GM19328 (cell line): ENCODE results near the gene MARCHF9.

Experiments
- ATAC-seq: cut with Tn5 transposase; IDR thresholded peaks from one replicate; pipeline ENCODE4 v1.9.1; 2021; ENCODE audit warnings: mild to moderate bottlenecking, moderate library complexity; ENCODE audit not compliant: unreplicated experiment

The MARCHF9 gene

DNA sequence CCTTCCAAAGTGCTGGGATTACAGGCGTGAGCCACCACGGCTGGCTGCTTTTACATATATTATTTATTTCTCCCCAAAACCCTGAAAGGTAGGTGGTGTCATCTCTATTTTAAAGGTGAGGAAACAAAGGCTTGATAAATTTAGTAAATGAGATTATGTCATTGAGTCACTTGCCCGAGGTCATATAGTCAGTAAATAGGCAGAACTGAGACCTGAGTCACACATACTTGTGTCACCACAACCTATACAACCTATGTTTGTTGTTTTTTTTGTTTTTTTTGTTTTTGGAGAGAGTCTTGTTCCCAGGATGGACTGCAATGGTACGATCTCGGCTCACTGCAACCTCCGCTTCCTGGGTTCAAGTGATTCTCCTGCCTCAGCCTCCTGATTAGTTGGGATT, 40.5 kb downstream of the MARCHF9 start:
- ATAC-seq: no peak

GRCh38 chr12:57796996-57797395, 42.1 kb downstream of the MARCHF9 start:
- ATAC-seq: no peak

GRCh38 chr12:57797933-57798332, 43.0 kb downstream of the MARCHF9 start:
- ATAC-seq: no peak

GRCh38 chr12:57800965-57801364, 46.1 kb downstream of the MARCHF9 start:
- no peak for ATAC-seq

DNA sequence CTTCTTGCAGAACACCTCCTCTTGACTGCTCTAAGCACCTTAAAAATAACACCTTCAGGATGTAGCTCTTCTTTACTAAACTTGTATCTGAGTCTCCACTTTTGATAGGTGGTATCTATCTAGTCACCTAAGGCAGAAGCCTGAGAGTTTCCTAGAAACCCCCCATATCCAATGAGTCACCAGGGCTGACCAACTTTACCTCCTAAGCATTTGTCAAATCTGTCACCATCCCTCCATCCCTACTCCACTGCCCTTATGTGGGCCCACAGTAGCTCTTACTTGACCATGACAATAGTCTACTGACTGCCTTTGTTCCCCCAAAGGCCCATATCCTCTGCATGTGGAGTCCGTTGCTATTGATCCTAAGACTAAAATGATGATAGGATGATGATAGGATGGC, 47.7 kb downstream of the MARCHF9 start:
- ATAC-seq: no peak

GRCh38 chr12:57803319-57803893, 48.5 kb downstream of the MARCHF9 start:
- ATAC-seq: no peak

- ATAC-seq: no peak
Measured at GRCh38 chr12:57806677-57807076, 51.8 kb downstream of the MARCHF9 start.

- ATAC-seq: no peak
Measured at GRCh38 chr12:57807285-57807684, 52.4 kb downstream of the MARCHF9 start.

DNA sequence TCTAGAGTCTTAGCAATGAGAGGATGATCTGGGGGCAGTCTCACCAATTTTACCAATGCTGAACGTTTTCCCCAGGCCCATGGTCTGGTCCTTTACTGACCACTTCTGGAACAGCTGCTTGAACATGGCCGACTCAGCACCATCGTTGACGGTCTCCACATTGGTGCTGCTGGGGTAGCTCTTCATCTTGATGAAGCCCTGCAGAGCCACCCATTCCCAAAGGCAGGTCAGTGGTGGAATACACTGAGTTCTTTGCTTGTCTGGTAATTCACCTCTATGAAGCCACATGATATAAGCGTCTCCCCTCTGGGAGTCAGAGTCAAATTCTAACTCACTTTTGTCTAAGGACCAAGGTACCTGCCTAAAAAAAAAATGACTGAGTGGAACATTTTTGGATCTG, 53.4 kb downstream of the MARCHF9 start:
- ATAC-seq: no peak

- ATAC-seq: no peak
Measured at GRCh38 chr12:57809425-57809824, 54.5 kb downstream of the MARCHF9 start.
